HG03196 (cell line): ENCODE data around the gene MTUS2.
"Not testable (repeated sequence)": the region's sequence is repeated elsewhere in the genome, so short reads cannot be mapped to it uniquely, and the experiment has no call there.

Experiments
- ATAC-seq: cut with Tn5 transposase; IDR thresholded peaks from one replicate; pipeline ENCODE4 v1.9.1; 2021; ENCODE audit not compliant: unreplicated experiment

The MTUS2 gene

GRCh38 chr13:29210676-29211075 lies 390.5 kb downstream of the MTUS2 start:
- no peak for ATAC-seq

DNA sequence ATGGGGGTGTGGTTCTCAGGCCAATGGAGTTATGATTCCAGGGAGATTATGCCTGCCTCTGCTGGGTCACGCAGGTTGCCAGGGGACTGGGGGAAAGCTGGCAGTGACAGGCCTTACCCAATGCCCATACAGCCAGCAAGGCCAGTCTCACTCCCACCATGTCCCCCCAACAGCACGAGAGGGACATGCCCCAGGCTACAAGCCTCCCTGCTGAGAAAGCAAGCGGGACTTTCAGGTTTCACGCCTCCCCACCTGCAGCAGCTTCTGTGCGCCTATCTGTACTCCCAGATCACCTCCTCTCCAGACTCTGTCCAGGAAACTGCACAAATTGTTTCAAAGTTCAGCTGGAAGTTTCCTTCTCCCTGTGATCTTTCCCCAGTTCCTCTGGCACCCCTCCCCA lies 391.0 kb downstream of the MTUS2 start:
- ATAC-seq = not testable (repeated sequence)

GRCh38 chr13:29222458-29222857 lies 402.3 kb downstream of the MTUS2 start:
- no peak for ATAC-seq

DNA sequence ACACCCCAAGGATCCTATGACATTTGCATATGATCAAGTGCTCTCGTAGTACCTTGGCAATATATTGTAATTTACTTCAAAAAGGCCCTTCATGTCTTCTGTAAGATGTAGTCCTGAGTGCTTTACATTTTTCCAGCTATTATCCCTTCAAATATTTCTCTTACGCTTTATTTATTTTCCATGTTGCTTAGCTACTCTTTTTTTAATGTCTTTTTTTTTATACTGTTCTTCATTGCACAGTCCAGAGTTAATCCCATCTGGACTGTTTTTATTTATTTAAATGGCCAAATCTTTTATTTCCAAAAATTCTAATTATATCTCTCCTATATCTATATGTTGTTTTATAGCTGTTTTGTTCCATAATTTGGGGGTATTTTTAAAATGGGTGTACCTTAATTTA lies 404.1 kb downstream of the MTUS2 start:
- ATAC-seq = no peak

GRCh38 chr13:29227576-29227975 lies 407.4 kb downstream of the MTUS2 start:
- ATAC-seq = no peak

DNA sequence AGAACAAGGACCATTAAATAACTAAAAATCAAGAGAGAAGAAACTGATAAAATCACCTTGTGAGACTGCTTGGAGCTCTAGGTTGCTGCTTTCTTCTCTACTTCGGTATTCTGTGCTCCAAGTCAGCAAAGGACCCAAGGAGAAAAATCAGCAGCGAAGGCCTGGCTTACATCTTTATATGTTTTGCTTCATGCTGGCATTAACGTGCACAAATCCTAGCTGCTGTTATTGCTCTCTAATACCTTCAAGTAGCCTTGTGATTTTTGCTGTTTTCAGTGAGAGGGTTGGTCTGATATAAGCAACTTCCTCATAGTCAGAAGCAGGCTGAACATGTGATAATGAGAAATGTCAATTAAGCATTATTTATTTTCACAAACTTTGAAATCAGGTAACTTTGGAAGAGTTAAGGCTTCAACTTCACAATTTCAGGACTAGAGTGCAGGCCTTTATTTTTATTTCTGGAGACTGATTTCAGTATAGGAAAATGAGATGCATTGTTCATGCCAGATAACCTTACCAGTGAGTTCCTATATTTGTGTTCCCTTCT lies 410.2 kb downstream of the MTUS2 start:
- ATAC-seq = no peak

DNA sequence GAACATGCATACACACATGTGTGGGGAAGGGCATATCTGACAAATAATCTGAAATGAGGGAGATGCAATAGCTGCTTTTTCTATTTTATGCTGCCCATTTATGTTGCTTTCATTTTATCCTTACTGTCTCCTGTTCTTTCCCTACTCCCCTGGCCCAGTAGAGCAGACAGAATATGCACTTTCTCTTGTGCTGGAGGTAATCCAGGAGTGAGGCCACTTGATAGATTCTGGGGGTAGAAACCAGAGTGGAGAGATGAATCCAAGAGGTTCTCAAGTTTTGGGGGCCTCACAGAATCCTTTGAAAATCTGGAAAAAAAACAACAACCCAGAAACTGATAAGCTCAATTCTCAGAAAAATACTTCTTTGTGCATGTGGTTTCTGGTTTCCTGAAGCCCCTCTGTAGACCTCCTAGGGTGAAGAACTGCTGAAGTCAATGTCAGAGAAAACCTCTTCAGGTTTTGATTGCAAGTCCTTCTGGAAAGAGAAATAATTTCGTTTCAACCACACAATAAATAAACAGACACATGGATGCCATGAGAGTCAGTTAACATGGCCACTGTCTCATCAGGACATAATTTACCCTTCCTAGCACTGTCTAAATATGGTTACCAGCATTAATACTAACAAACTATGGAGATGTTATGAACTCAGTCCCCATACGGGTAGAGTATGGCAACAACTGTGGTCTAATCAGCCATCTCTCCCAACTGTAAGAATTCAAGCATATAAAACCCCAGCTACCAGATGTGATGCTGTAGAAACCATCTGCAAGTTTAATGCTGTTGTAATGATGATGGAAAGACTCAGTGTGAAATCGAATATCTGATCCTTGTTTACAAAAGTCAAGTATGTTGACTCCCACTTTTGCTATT lies 419.8 kb downstream of the MTUS2 start:
- ATAC-seq = no peak

- no peak for ATAC-seq
Observed at GRCh38 chr13:29254626-29255370, 434.7 kb downstream of the MTUS2 start.

GRCh38 chr13:29255567-29255966 lies 435.4 kb downstream of the MTUS2 start:
- ATAC-seq = no peak

DNA sequence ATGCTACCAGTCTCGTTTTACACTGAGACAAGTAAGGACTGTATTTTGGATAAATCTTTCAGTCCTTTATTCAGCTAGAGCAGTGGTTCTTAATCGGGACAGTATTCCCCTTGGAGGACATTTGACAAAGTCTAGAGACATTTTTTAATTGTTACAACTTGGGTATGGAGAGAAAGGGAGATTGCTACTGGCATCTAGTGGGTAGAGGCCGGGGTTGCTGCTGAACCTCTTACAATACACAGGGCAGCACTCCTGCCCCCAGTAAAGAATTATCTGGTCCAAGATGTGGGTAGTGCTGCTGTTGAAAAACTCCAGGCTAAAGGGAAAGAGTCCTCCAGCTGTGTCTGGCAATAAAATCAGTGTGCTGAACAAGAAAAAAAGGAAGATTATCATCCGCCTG lies 440.5 kb downstream of the MTUS2 start:
- no peak for ATAC-seq

DNA sequence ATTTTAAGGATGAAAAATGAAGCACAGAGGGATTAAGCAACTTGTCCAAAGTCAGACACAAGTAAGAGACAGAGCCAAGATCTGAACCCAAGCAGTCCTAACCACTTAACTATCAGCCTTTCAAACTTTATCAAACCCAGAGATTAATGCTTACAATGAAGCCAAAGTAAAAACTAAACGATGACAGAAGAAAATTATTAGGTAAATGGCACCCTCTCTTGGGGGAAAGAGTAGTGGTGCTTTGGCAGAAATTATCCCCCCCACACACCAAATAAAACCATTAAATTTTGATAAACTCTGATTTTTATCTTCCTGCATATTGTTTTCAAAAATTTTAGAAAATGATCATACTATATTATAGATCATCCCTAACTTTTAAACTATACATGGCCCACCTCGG lies 446.1 kb downstream of the MTUS2 start:
- ATAC-seq = no peak

GRCh38 chr13:29266756-29267733 lies 446.9 kb downstream of the MTUS2 start:
- ATAC-seq = no peak

DNA sequence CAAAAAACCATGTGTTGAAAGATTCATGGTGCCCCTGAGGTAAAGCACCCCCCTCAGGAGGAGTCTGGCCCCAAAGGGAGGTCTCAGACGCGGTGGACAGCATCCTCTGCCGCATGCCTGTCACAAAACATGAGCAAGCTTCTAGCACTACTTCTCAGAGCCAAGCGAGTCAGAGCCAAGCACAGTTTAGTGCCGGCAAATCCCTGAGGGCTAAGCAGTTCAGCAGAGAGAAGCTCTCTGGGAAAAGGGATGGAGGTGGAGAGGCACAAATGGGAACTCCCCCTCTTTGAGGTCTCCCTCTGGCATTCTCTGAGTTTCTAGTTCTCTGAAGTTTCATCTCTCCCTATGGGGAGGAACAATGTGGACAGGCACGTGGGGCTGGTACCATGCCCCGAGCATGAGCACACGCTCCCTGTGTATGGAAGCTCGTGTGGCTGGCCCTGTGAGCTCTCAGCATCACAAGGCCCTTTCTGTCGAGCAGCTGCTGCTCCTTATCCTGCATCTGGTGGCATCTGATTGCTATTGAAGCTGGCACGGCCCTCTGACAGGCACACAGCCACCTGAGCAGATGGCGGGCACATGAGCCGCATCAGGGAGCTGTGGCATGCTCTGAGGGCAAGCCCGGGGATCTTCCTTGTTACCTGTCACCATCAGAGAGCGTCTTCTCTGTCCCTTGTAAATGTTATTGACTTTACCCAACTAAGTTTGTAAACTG lies 450.3 kb downstream of the MTUS2 start:
- no peak for ATAC-seq

DNA sequence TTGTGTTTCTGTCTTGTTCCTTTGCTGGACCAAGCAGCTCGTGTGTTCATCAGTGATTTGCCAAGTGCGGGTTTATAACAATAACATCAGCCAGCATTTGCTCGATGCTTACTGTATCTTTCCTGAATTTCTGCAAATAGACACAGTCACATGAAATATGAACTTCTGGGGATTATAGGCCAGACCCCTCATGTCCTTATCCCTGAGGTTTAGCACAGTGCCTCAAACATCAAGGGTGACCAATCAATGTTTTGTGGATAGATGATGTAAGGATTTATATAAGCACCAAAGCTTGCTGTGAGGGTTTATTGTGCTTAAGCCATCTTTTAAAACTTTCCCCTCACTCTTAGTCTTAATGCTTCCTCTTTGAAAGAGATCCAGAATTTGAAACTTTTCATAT lies 451.5 kb downstream of the MTUS2 start:
- no peak for ATAC-seq

DNA sequence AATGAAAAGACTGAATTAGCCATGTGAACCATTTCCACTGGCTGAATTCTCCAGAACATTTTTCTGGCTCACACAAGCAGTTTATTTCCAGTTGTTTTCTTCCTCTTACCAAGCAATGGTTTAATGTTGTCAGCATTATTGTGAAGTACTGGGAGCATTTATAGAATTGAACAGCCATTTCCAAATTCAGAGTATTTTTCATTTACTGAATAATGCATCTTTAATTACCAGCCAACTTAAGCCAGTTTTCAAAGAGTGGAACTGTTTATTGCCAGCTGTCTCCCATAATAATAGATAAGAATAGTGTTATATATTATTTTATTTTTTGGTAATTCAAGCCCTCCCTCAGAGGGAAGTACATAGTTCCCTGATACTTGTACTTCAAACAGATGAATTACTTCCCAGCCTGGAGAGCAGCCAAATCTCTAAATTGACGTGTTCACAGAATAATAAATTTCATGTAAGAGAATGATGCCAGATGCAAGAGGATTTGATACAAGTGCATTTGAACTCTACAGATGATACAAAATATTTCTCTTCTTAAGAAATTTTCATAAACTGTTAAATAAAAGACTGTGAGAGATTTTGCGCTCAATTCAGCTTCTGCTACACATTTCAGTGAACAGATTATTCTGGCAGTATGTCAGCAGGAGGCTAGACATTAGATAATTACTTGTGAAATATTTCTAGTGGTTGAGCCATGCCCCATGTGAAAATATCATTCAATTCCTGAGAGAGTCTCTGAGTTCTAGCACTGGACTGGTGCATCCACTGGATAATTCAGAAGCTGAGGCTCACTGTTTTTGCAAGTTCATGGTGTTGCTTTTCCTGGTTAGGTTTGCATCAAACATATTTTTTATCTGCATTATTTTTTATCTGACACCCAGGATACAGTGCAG lies 459.5 kb downstream of the MTUS2 start:
- no peak for ATAC-seq

DNA sequence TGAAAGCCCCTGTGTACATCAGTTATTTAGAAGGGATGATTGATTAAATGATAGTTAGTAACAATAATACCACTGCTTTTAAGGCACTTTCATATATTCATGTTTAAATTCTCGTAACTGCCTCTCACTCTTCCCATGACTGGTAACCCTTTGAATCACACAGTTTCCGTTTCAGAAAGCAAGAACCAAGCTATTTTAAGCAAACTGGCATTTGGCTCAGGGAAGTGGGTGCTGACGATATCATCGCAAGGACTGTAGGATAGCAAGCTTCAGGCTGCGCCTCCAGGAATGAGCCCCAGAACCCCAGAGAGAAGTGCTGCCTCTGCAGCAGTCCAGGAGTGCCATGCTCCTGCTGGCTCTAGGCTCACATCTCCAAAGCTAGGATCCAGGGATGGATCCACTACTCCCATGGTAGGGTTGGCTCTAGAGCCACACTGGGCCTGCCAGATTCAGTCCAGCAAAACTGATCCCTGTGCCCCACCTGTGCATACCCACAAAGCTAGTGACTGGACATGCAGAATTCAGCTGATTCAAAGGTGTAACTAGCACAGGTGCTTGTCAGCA lies 461.9 kb downstream of the MTUS2 start:
- ATAC-seq = no peak

GRCh38 chr13:29284726-29285125 lies 464.6 kb downstream of the MTUS2 start:
- ATAC-seq = no peak

GRCh38 chr13:29287237-29287636 lies 467.1 kb downstream of the MTUS2 start:
- no peak for ATAC-seq

DNA sequence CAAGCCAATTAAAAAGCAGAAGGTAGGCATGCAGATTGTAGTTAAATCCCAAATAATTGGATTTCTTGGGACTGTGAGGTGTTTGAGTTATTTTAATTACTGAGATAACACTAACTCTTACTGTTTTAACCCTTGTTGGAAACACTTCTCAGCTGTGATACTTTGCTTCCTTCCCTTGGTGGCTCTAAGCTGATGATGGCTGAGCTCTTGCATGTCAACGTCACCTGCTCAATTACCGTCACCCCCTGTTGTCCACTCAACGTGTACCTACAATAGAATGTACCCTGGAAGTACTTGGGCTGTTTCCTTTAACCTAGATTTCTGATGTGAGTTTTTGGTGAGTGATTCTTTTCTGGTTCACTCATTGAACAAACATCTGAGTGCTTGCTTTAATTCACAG lies 471.9 kb downstream of the MTUS2 start:
- no peak for ATAC-seq
